GM12874 (cell line): ENCODE data around the gene TMEM63A.

Source experiments
- CTCF ChIP-seq: IDR thresholded peaks from 2 replicates; pipeline ENCODE4 v1.5.1; 2011; ENCODE audit warnings: low read depth, mild to moderate bottlenecking, control low read depth, low read length, moderate library complexity; ENCODE audit not compliant: insufficient read depth

TMEM63A gene

GRCh38 chr1:225873281-225873850 lies 8.8 kb downstream of the TMEM63A start:
- TF ChIP-seq CTCF = no peak

- TF ChIP-seq CTCF = no peak
Observed at GRCh38 chr1:225872075-225872430, 10.1 kb downstream of the TMEM63A start.

- no peak for TF ChIP-seq CTCF
Observed at GRCh38 chr1:225871359-225872074, 10.7 kb downstream of the TMEM63A start.

- no peak for TF ChIP-seq CTCF
Observed at GRCh38 chr1:225870911-225871310, 11.3 kb downstream of the TMEM63A start.

GRCh38 chr1:225868631-225869330 lies 13.4 kb downstream of the TMEM63A start:
- no peak for TF ChIP-seq CTCF

GRCh38 chr1:225866981-225867380 lies 15.2 kb downstream of the TMEM63A start:
- no peak for TF ChIP-seq CTCF

GRCh38 chr1:225866061-225866837 lies 15.9 kb downstream of the TMEM63A start:
- no peak for TF ChIP-seq CTCF
